CD14-positive monocyte (primary cell): ENCODE data around the gene CCDC13. TPM values are rescaled to one million over a fixed set of nuclear protein-coding genes. Genes with fewer than 3 reads are reported as not detected.

Experiments
- DNase-seq, 3 donors: peaks; one replicate each; pipeline ENCODE4 v3.0.0-alpha.2; 2011 to 2022
- H2AFZ ChIP-seq: 2 replicates; pipeline ENCODE4 v1.6.0; 2012; ENCODE audit warnings: mild to moderate bottlenecking, low read depth, low read length, inconsistent platforms; ENCODE audit not compliant: insufficient read depth, poor library complexity, severe bottlenecking
- H3K27ac ChIP-seq, 2 donors: 1 replicate in 1 of 2; 2 replicates in 1 of 2; pipeline ENCODE4 v1.5.1; 2012 to 2013; ENCODE audit warnings: low read length in 2 of 2, control low read depth in 1 of 2, inconsistent platforms in 1 of 2, low read depth in 1 of 2, mild to moderate bottlenecking in 1 of 2
- H3K27me3 ChIP-seq, 2 donors: one replicate each; pipeline versions ENCODE4 v1.6.0 to v1.6.1; 2011 to 2013; ENCODE audit warnings: low read length in 2 of 2; ENCODE audit not compliant: control insufficient read depth in 2 of 2, insufficient read depth in 2 of 2
- H3K36me3 ChIP-seq, 2 donors: replicated peaks in 1 of 2; 1 replicate in 1 of 2; 2 replicates in 1 of 2; pipeline versions ENCODE4 v1.5.1 to v1.6.1; 2012 to 2013; ENCODE audit warnings: low read length in 2 of 2, control low read depth in 1 of 2, inconsistent platforms in 1 of 2, mild to moderate bottlenecking in 1 of 2; ENCODE audit not compliant: insufficient read depth in 2 of 2, control insufficient read depth in 1 of 2
- H3K4me1 ChIP-seq, 2 donors: 1 replicate in 1 of 2; 2 replicates in 1 of 2; pipeline versions ENCODE4 v1.5.1 to v1.6.1; 2012 to 2013; ENCODE audit warnings: low read length in 2 of 2, control low read depth in 1 of 2, inconsistent platforms in 1 of 2, mild to moderate bottlenecking in 1 of 2, moderate library complexity in 1 of 2; ENCODE audit not compliant: insufficient read depth in 2 of 2, control insufficient read depth in 1 of 2
- H3K4me2 ChIP-seq: replicated peaks from 2 replicates; pipeline ENCODE3; 2012; ENCODE audit warnings: low read length, moderate library complexity, mild to moderate bottlenecking; ENCODE audit not compliant: poor library complexity, severe bottlenecking; ENCODE audit errors: extremely low read depth
- H3K4me3 ChIP-seq, 3 experiments: fragments of 200-600 bp in 1 of 3; sonication (generic) in 1 of 3; replicated peaks in 1 of 3; 1 replicate in 2 of 3; 2 replicates in 1 of 3; pipeline ENCODE4 v1.5.1; 2011 to 2013; ENCODE audit warnings: low read length in 3 of 3, mild to moderate bottlenecking in 3 of 3, control low read depth in 2 of 3, low read depth in 2 of 3, inconsistent platforms in 1 of 3, moderate library complexity in 1 of 3
- H3K79me2 ChIP-seq: 2 replicates; pipeline ENCODE4 v1.6.0; 2012; ENCODE audit warnings: mild to moderate bottlenecking, control low read depth, inconsistent platforms, low read length, moderate library complexity; ENCODE audit not compliant: insufficient read depth
- H3K9ac ChIP-seq: 2 replicates; pipeline ENCODE4 v1.6.0; 2017; ENCODE audit warnings: low read length, mild to moderate bottlenecking; ENCODE audit not compliant: insufficient read depth, poor library complexity, severe bottlenecking
- H3K9me3 ChIP-seq, 2 donors: replicated peaks in 1 of 2; 1 replicate in 1 of 2; 2 replicates in 1 of 2; pipeline versions ENCODE4 v1.5.1 to v1.6.1; 2012 to 2013; ENCODE audit warnings: low read length in 2 of 2, control low read depth in 1 of 2; ENCODE audit not compliant: control insufficient read depth in 1 of 2, insufficient read depth in 1 of 2
- H4K20me1 ChIP-seq: 2 replicates; pipeline ENCODE4 v1.6.0; 2012; ENCODE audit warnings: mild to moderate bottlenecking, low read length, control low read depth, moderate library complexity; ENCODE audit not compliant: insufficient read depth
- H3K27ac Mint-ChIP-seq, 7 donors: one replicate each; pipeline ENCODE4 v1.8.0; 2020; ENCODE audit warnings: mild to moderate bottlenecking in 7 of 7, mixed read lengths in 7 of 7, moderate library complexity in 6 of 7, inconsistent platforms in 2 of 7
- H3K27me3 Mint-ChIP-seq, 3 donors: one replicate each; pipeline ENCODE4 v1.8.0; 2021 to 2022; ENCODE audit warnings: low read depth in 3 of 3, mild to moderate bottlenecking in 3 of 3, mixed read lengths in 3 of 3, moderate library complexity in 3 of 3, inconsistent platforms in 1 of 3
- H3K36me3 Mint-ChIP-seq, 2 donors: one replicate each; pipeline ENCODE4 v1.8.0; 2020; ENCODE audit warnings: mixed read lengths in 2 of 2, inconsistent platforms in 1 of 2, mild to moderate bottlenecking in 1 of 2
- H3K4me1 Mint-ChIP-seq: one replicate; pipeline ENCODE4 v1.8.0; 2020; ENCODE audit warnings: mild to moderate bottlenecking, mixed read lengths
- H3K4me3 Mint-ChIP-seq, 2 donors: one replicate each; pipeline ENCODE4 v1.8.0; 2020; ENCODE audit warnings: mild to moderate bottlenecking in 2 of 2, mixed read lengths in 2 of 2, moderate library complexity in 1 of 2
- H3K9me3 Mint-ChIP-seq, 7 donors: one replicate each; pipeline ENCODE4 v1.8.0; 2020 to 2022; ENCODE audit warnings: mixed read lengths in 7 of 7, mild to moderate bottlenecking in 6 of 7, moderate library complexity in 6 of 7, inconsistent platforms in 2 of 7
- CTCF ChIP-seq: fragments of 200-600 bp; IDR thresholded peaks from one replicate; pipeline ENCODE4 v1.8.0; 2022; ENCODE audit warnings: antibody characterized with exemption, mild to moderate bottlenecking
- WGBS: methylation state at CpG from one replicate; pipeline ENCODE4 v1.1.5; 2013; ENCODE audit warnings: missing lambda C conversion rate; ENCODE audit not compliant: insufficient coverage; 5-methylcytosine and 5-hydroxymethylcytosine counted together
- intact Hi-C, 2 donors: fragments of 100-400 bp; cut with micrococcal nuclease; formaldehyde crosslinking; loops; one replicate each; pipeline versions ENCODE4 v1.15.0 to v1.15.1; 2023
- polyA plus RNA-seq, 3 donors: library from polyadenylated mRNA; depleted of rRNA in 1 of 3; unstranded in 2 of 3; stranded (reverse) in 1 of 3; fragments of 300-500 nt in 2 of 3; fragments of >200 nt in 1 of 3; fragmentation: Illumina TruSeq in 2 of 3; gene quantifications; 1 replicate in 2 of 3; 2 replicates in 1 of 3; pipeline ENCODE4 v1.2.3, GENCODE V29; 2012 to 2021

CCDC13 gene
- polyA plus RNA-seq, 3 donors = 0.97 to 2.4 (median 1.8) TPM

GRCh38 chr3:42735019-42735418 is 38.0 kb downstream of the CCDC13 start:
- H3K79me2 ChIP-seq = no peaks in the 10 kb centered on the region
- no peaks in the 10 kb centered on the region for H3K9me3 ChIP-seq
- no peak overlapping the region for H2AFZ ChIP-seq
- no peak for TF ChIP-seq CTCF
- H3K4me2 ChIP-seq = no peak overlapping the region
- H3K4me3 Mint-ChIP-seq = no peak overlapping the region
- peaks cover 0 to 2% (median 0%) of the 10 kb centered on the region in 7 donors for H3K9me3 Mint-ChIP-seq
- intact Hi-C loops = no loop called here
- H3K27me3 Mint-ChIP-seq = peaks cover 0 to 5% (median 2%) of the 10 kb centered on the region in 3 donors
- no peak overlapping the region for H3K9ac ChIP-seq
- no peaks in the 10 kb centered on the region for H3K27me3 ChIP-seq
- peak overlapping the region in 1 of 7 donors; percentile 25 for H3K27ac Mint-ChIP-seq
- no peak overlapping the region for H3K27ac ChIP-seq
- H4K20me1 ChIP-seq = no peaks in the 10 kb centered on the region
- H3K4me1 ChIP-seq = peaks cover 7 to 8% of the 10 kb centered on the region in 2 donors
- no peak overlapping the region for H3K4me3 ChIP-seq
- 89% methylated on average over 7 of the region's 8 CpGs for WGBS
- DNase-seq = no peak
- no peaks in the 10 kb centered on the region for H3K36me3 ChIP-seq
- H3K4me1 Mint-ChIP-seq = peaks cover 15% of the 10 kb centered on the region
- no peaks in the 10 kb centered on the region for H3K36me3 Mint-ChIP-seq

- Mint-ChIP-seq H3K9me3 (peaks cover 0 to 2% (median 0%) of the 10 kb centered on the region in 7 donors), H3K27me3 (peaks cover 0 to 5% (median 4%) of the 10 kb centered on the region in 3 donors), H3K36me3 (no peaks in the 10 kb centered on the region), H3K4me1 (peaks cover 12% of the 10 kb centered on the region), H3K4me3 (no peak overlapping the region), H3K27ac (peak overlapping the region in 1 of 7 donors; percentile 38)
- no peaks in the 10 kb centered on the region for H3K36me3 ChIP-seq
- no peak overlapping the region for H3K9ac ChIP-seq
- intact Hi-C loops = no loop called here
- TF ChIP-seq CTCF = no peak
- no peak overlapping the region for H2AFZ ChIP-seq
- H3K9me3 ChIP-seq = no peaks in the 10 kb centered on the region
- no peaks in the 10 kb centered on the region for H4K20me1 ChIP-seq
- H3K79me2 ChIP-seq = no peaks in the 10 kb centered on the region
- 88% methylated on average over 3 of the region's 6 CpGs for WGBS
- H3K4me1 ChIP-seq = peaks cover 7% of the 10 kb centered on the region in 2 donors
- DNase-seq = no peak
- H3K4me3 ChIP-seq = no peak overlapping the region
- no peak overlapping the region for H3K27ac ChIP-seq
- H3K27me3 ChIP-seq = no peaks in the 10 kb centered on the region
- H3K4me2 ChIP-seq = no peak overlapping the region
These were observed 38.7 kb downstream of the CCDC13 start for GRCh38 chr3:42734263-42734860.
